MM.1S (cell line): ENCODE results near the gene AUTS2.

Source experiments
- DNase-seq: peaks from one replicate; pipeline ENCODE4 v3.0.0-alpha.2; 2015
- H2AFZ ChIP-seq: fragments of 300-600 bp; sonication (generic); 2 replicates; pipeline ENCODE4 v1.6.0; 2016; ENCODE audit warnings: antibody characterized with exemption, low read length
- H3F3A ChIP-seq: fragments of 300-600 bp; sonication (generic); 2 replicates; pipeline ENCODE4 v1.6.1; 2016; ENCODE audit warnings: mild to moderate bottlenecking, antibody characterized with exemption, low read length, moderate library complexity, mixed read lengths; ENCODE audit not compliant: insufficient read depth
- H3K27ac ChIP-seq: fragments of 300-600 bp; sonication (generic); 2 replicates; pipeline ENCODE4 v1.5.1; 2016; ENCODE audit warnings: mild to moderate bottlenecking, low read length
- H3K27me3 ChIP-seq: fragments of 300-600 bp; sonication (generic); replicated peaks from 2 replicates; pipeline ENCODE4 v1.6.0; 2016; ENCODE audit warnings: low read length; ENCODE audit not compliant: insufficient read depth
- H3K36me3 ChIP-seq: fragments of 300-600 bp; sonication (generic); replicated peaks from 2 replicates; pipeline ENCODE4 v1.6.1; 2016; ENCODE audit warnings: mild to moderate bottlenecking, low read length, mixed read lengths; ENCODE audit not compliant: insufficient read depth
- H3K4me1 ChIP-seq: fragments of 300-600 bp; sonication (generic); 2 replicates; pipeline ENCODE4 v1.6.1; 2016; ENCODE audit warnings: low read length, mixed read lengths
- H3K4me2 ChIP-seq: fragments of 300-600 bp; sonication (generic); 2 replicates; pipeline ENCODE4 v1.6.0; 2016; ENCODE audit warnings: low read depth, low read length
- H3K4me3 ChIP-seq: fragments of 300-600 bp; sonication (generic); 2 replicates; pipeline ENCODE4 v1.5.1; 2016; ENCODE audit warnings: low read length, mixed read lengths
- H3K79me2 ChIP-seq: fragments of 300-600 bp; sonication (generic); 2 replicates; pipeline ENCODE4 v1.6.1; 2016; ENCODE audit warnings: mixed run types, low read length, mixed read lengths
- H3K9ac ChIP-seq: fragments of 300-600 bp; sonication (generic); 2 replicates; pipeline ENCODE4 v1.6.1; 2016; ENCODE audit warnings: low read length, mixed read lengths
- H3K9me2 ChIP-seq: fragments of 300-600 bp; sonication (generic); replicated peaks from 2 replicates; pipeline ENCODE4 v1.6.1; 2016; ENCODE audit warnings: mild to moderate bottlenecking, low read length, mixed read lengths; ENCODE audit not compliant: insufficient read depth
- H3K9me3 ChIP-seq: fragments of 300-600 bp; sonication (generic); replicated peaks from 2 replicates; pipeline ENCODE4 v1.6.1; 2016; ENCODE audit warnings: mild to moderate bottlenecking, low read length, mixed read lengths; ENCODE audit not compliant: insufficient read depth
- H4K20me1 ChIP-seq: fragments of 300-600 bp; sonication (generic); 2 replicates; pipeline ENCODE4 v1.6.1; 2016; ENCODE audit warnings: mild to moderate bottlenecking, low read length, moderate library complexity, mixed read lengths; ENCODE audit not compliant: insufficient read depth
- CTCF ChIP-seq: fragments of 300-600 bp; sonication (generic); IDR thresholded peaks from 2 replicates; pipeline ENCODE4 v1.5.1; 2016; ENCODE audit warnings: antibody characterized with exemption, low read length, mixed read lengths
- EZH2 ChIP-seq: fragments of 300-600 bp; sonication (generic); optimal IDR thresholded peaks from 2 replicates; pipeline ENCODE3; 2017; ENCODE audit warnings: low read depth, mild to moderate bottlenecking, antibody characterized with exemption, low read length, mixed read lengths
- EZH2phosphoT487 ChIP-seq: fragments of 300-600 bp; sonication (generic); IDR thresholded peaks from 2 replicates; pipeline ENCODE4 v1.6.1; 2018; ENCODE audit warnings: antibody characterized with exemption, low read length

AUTS2 gene

GRCh38 chr7:70678621-70679251 lies 1080.5 kb downstream of the AUTS2 start:
- H2AFZ ChIP-seq = no peak overlapping the region
- H3K27me3 ChIP-seq = no peaks in the 10 kb centered on the region
- no peak overlapping the region for H3K4me2 ChIP-seq
- H3K4me3 ChIP-seq = no peak overlapping the region
- H3K9me3 ChIP-seq = no peaks in the 10 kb centered on the region
- DNase-seq = no peak
- H3K9me2 ChIP-seq = no peaks in the 10 kb centered on the region
- no peak overlapping the region for H3K27ac ChIP-seq
- no peaks in the 10 kb centered on the region for H3K36me3 ChIP-seq
- no peaks in the 10 kb centered on the region for H4K20me1 ChIP-seq
- no peak overlapping the region for H3K9ac ChIP-seq
- H3K4me1 ChIP-seq = peaks cover 20% of the 10 kb centered on the region
- peaks cover 15% of the 10 kb centered on the region for H3F3A ChIP-seq
- no peak for TF ChIP-seq CTCF
- TF ChIP-seq EZH2phosphoT487 = no peak
- TF ChIP-seq EZH2 = no peak
- H3K79me2 ChIP-seq = no peaks in the 10 kb centered on the region

GRCh38 chr7:70679661-70680060 lies 1081.4 kb downstream of the AUTS2 start:
- H3K4me1 ChIP-seq = peaks cover 20% of the 10 kb centered on the region
- H2AFZ ChIP-seq = no peak overlapping the region
- TF ChIP-seq CTCF (no peak), EZH2 (no peak), EZH2phosphoT487 (no peak)
- H3K36me3 ChIP-seq = no peaks in the 10 kb centered on the region
- H4K20me1 ChIP-seq = no peaks in the 10 kb centered on the region
- no peaks in the 10 kb centered on the region for H3K9me3 ChIP-seq
- no peak overlapping the region for H3K4me3 ChIP-seq
- H3K4me2 ChIP-seq = no peak overlapping the region
- no peak overlapping the region for H3K9ac ChIP-seq
- no peaks in the 10 kb centered on the region for H3K79me2 ChIP-seq
- H3F3A ChIP-seq = peaks cover 15% of the 10 kb centered on the region
- no peaks in the 10 kb centered on the region for H3K27me3 ChIP-seq
- H3K9me2 ChIP-seq = no peaks in the 10 kb centered on the region
- DNase-seq = no peak
- H3K27ac ChIP-seq = no peak overlapping the region

DNA sequence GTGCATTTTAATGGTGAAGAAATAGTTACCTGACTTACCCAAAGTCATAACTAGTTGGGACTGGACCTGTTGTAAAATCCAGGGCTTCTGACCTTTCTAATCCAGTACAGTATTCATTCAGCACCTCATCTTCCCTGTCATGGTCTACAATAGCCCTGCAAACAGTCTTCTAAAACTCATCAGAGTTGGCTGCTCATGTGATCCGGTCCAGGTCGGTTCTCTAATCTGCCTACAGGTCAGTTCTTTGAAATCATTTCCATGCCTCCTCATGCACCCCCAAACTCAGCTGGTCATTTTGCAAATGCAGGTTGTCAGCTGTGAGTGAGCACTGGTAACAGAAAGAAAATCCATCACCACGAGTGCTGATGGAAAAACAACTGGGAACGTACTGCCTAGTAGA lies 1082.0 kb downstream of the AUTS2 start:
- Histone ChIP-seq H3K36me3 (no peaks in the 10 kb centered on the region), H3K9me2 (no peaks in the 10 kb centered on the region), H3K9ac (no peak overlapping the region), H3K4me1 (peaks cover 20% of the 10 kb centered on the region), H3K27me3 (no peaks in the 10 kb centered on the region), H3K4me3 (no peak overlapping the region), H3K9me3 (no peaks in the 10 kb centered on the region), H4K20me1 (no peaks in the 10 kb centered on the region), H2AFZ (no peak overlapping the region), H3K79me2 (no peaks in the 10 kb centered on the region), H3F3A (peaks cover 15% of the 10 kb centered on the region), H3K4me2 (no peak overlapping the region), H3K27ac (no peak overlapping the region)
- TF ChIP-seq CTCF (no peak), EZH2 (no peak), EZH2phosphoT487 (no peak)
- no peak for DNase-seq
